ENCODE data around the gene TAF5L.

- TF ChIP-seq, protein P1, sequence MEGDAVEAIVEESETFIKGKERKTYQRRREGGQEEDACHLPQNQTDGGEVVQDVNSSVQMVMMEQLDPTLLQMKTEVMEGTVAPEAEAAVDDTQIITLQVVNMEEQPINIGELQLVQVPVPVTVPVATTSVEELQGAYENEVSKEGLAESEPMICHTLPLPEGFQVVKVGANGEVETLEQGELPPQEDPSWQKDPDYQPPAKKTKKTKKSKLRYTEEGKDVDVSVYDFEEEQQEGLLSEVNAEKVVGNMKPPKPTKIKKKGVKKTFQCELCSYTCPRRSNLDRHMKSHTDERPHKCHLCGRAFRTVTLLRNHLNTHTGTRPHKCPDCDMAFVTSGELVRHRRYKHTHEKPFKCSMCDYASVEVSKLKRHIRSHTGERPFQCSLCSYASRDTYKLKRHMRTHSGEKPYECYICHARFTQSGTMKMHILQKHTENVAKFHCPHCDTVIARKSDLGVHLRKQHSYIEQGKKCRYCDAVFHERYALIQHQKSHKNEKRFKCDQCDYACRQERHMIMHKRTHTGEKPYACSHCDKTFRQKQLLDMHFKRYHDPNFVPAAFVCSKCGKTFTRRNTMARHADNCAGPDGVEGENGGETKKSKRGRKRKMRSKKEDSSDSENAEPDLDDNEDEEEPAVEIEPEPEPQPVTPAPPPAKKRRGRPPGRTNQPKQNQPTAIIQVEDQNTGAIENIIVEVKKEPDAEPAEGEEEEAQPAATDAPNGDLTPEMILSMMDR (conservative IDR thresholded peaks at IDR 0.05; ENCODE audit: low read length) = no peak
- TF ChIP-seq EZH2phosphoT487 (IDR thresholded peaks at IDR 0.05; ENCODE audit: borderline replicate concordance, low read depth, low read length) = no peak
These were observed 4.3 kb downstream of the TAF5L start for GRCh38 chr1:229621663-229622062.
